SK-N-SH treated with all-trans-retinoic acid at 6 μM for 48 hours (cell line): Measurements from ENCODE around the gene PSEN2.

Experiments
- ARNTL ChIP-seq: fragments of 450-650 bp; formaldehyde crosslinking; IDR thresholded peaks from 2 replicates; pipeline ENCODE4 v1.5.0; 2020; ENCODE audit warnings: low read depth, mild to moderate bottlenecking, moderate library complexity, borderline replicate concordance
- CSDC2 ChIP-seq: fragments of 250-450 bp; sonication (Bioruptor Pico); IDR thresholded peaks from 2 replicates; pipeline ENCODE4 v1.5.0; 2020; ENCODE audit warnings: mild to moderate bottlenecking, moderate library complexity
- CSRNP3 ChIP-seq: fragments of 250-450 bp; sonication (Bioruptor Pico); IDR thresholded peaks from 2 replicates; pipeline ENCODE4 v1.5.1; 2021; ENCODE audit warnings: mild to moderate bottlenecking, moderate library complexity
- OSR1 ChIP-seq: fragments of 250-450 bp; sonication (Bioruptor Pico); IDR thresholded peaks from 2 replicates; pipeline ENCODE4 v1.8.0; 2022; ENCODE audit warnings: moderate library complexity, mild to moderate bottlenecking, inconsistent platforms
- PATZ1 ChIP-seq: fragments of 250-450 bp; sonication (Bioruptor Pico); IDR thresholded peaks from 2 replicates; pipeline ENCODE4 v1.8.0; 2020; ENCODE audit warnings: mild to moderate bottlenecking, moderate library complexity, borderline replicate concordance
- ZC3H10 ChIP-seq: fragments of 250-450 bp; sonication (Bioruptor Pico); IDR thresholded peaks from 2 replicates; pipeline ENCODE4 v1.5.1; 2021; ENCODE audit warnings: mild to moderate bottlenecking, moderate library complexity
- ZNF565 ChIP-seq: fragments of 450-650 bp; formaldehyde crosslinking; conservative IDR thresholded peaks from 2 replicates; pipeline ENCODE4 v1.5.0; 2020; ENCODE audit warnings: low read depth, mild to moderate bottlenecking, moderate library complexity
- TF ChIP-seq, protein P1 (sequence below): fragments of 250-450 bp; sonication (Bioruptor Pico); IDR thresholded peaks from 2 replicates; pipeline ENCODE4 v1.5.1; 2020; ENCODE audit warnings: low read depth, mild to moderate bottlenecking, moderate library complexity

GRCh38 chr1:226831953-226832352 lies 38.5 kb upstream of the PSEN2 start:
- no peak for TF ChIP-seq ARNTL (CRISPR knock-in tag)
- TF ChIP-seq CSDC2 (CRISPR knock-in tag) = no peak
- no peak for TF ChIP-seq PATZ1 (CRISPR knock-in tag)
- TF ChIP-seq, protein P1, sequence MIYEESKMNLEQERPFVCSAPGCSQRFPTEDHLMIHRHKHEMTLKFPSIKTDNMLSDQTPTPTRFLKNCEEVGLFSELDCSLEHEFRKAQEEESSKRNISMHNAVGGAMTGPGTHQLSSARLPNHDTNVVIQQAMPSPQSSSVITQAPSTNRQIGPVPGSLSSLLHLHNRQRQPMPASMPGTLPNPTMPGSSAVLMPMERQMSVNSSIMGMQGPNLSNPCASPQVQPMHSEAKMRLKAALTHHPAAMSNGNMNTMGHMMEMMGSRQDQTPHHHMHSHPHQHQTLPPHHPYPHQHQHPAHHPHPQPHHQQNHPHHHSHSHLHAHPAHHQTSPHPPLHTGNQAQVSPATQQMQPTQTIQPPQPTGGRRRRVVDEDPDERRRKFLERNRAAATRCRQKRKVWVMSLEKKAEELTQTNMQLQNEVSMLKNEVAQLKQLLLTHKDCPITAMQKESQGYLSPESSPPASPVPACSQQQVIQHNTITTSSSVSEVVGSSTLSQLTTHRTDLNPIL = no peak
- TF ChIP-seq CSRNP3 (CRISPR knock-in tag) = no peak
- TF ChIP-seq OSR1 (CRISPR knock-in tag) = no peak
- TF ChIP-seq ZNF565 (CRISPR knock-in tag) = no peak
- no peak for TF ChIP-seq ZC3H10
